ENCODE data around the gene NFATC2IP. TPM values are rescaled to one million over a fixed set of nuclear protein-coding genes. Genes with fewer than 3 reads are reported as not detected.
A peak's percentile ranks its signal among the peaks of the same experiment; 100 is the strongest.

NFATC2IP gene
- 72.3 and 73.0 TPM in 2 replicates for total RNA-seq (2021)
- percentile 85 among the genes with signal in this experiment for Bru-seq, nascent RNA
- percentile 93 among the genes with signal in this experiment for BruChase-seq, experiment 1, labeled RNA remaining after a 2-hour chase
- percentile 94 among the genes with signal in this experiment for BruChase-seq, experiment 2, labeled RNA remaining after a 6-hour chase
- long read RNA-seq, full-length matches to known transcripts = 33 of 59 reads
- long read RNA-seq, partial matches to known transcripts = 10 of 59 reads
- long read RNA-seq, other reads (novel, unspliced or antisense) = 16 of 59 reads

DNA sequence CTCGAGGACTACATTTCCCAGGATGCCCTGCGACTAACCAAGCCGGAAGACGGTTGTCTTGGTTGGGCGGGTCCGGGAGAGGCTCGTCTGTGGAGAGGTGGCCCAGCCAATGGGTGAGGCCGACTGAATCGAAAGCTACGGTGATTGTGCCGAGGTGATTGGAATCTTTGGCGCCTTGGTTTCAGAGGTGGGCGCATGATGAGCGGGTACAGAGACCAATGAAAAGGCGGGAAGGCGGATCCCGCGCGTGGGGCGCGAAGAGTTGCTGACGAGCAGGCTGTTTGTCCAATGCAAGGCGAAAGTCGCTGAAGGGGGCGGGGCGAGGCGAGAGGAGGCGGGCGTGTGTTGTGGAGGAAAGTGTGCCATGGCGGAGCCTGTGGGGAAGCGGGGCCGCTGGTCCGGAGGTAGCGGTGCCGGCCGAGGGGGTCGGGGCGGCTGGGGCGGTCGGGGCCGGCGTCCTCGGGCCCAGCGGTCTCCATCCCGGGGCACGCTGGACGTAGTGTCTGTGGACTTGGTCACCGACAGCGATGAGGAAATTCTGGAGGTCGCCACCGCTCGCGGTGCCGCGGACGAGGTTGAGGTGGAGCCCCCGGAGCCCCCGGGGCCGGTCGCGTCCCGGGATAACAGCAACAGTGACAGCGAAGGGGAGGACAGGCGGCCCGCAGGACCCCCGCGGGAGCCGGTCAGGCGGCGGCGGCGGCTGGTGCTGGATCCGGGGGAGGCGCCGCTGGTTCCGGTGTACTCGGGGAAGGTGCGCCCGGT lies at the start of gene NFATC2IP:
NFATC2IP (plus strand) TSS at position 290 of the 762 bp plus-strand sequence; CDS start at position 365, 75 bp downstream.
- peak; percentile 100 for DNase-seq
- no TSS peak for BruUV-seq (replicated peaks)
- Histone ChIP-seq H3K4me1 (replicated peaks; ENCODE audit: insufficient read depth) (peaks cover 16% of the 10 kb centered on the region), H3K27me3 (ENCODE audit: insufficient read depth, low read depth) (no peaks in the 10 kb centered on the region), H3K4me3 (peak within 1 kb of the TSS; percentile 84), H3K9me2 (ENCODE audit: insufficient read depth) (no peaks in the 10 kb centered on the region), H3F3A (ENCODE audit: insufficient read depth, low read depth) (peaks cover 25% of the 10 kb centered on the region), H2AFZ (peak within 1 kb of the TSS; percentile 92), H3K36me3 (ENCODE audit: low read depth) (peaks cover 23% of the 10 kb centered on the region), H4K20me1 (ENCODE audit: insufficient read depth) (no peaks in the 10 kb centered on the region), H3K4me2 (peak within 1 kb of the TSS; percentile 98), H3K27ac (peak within 1 kb of the TSS; percentile 38; the same call in 1 of the 2 replicates), H3K79me2 (ENCODE audit: low read depth) (peaks cover 22% of the 10 kb centered on the region), H3K9me3 (ENCODE audit: insufficient read depth, low read depth) (no peaks in the 10 kb centered on the region)
- TF ChIP-seq, protein P1, sequence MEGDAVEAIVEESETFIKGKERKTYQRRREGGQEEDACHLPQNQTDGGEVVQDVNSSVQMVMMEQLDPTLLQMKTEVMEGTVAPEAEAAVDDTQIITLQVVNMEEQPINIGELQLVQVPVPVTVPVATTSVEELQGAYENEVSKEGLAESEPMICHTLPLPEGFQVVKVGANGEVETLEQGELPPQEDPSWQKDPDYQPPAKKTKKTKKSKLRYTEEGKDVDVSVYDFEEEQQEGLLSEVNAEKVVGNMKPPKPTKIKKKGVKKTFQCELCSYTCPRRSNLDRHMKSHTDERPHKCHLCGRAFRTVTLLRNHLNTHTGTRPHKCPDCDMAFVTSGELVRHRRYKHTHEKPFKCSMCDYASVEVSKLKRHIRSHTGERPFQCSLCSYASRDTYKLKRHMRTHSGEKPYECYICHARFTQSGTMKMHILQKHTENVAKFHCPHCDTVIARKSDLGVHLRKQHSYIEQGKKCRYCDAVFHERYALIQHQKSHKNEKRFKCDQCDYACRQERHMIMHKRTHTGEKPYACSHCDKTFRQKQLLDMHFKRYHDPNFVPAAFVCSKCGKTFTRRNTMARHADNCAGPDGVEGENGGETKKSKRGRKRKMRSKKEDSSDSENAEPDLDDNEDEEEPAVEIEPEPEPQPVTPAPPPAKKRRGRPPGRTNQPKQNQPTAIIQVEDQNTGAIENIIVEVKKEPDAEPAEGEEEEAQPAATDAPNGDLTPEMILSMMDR (conservative IDR thresholded peaks at IDR 0.05) = no peak
- no peak for TF ChIP-seq EZH2 (IDR thresholded peaks at IDR 0.05; ENCODE audit: low read depth)
- POLR2A ChIA-PET (ENCODE audit: unreplicated experiment) = interaction anchor here (0.5 to 1.0 kb wide), 12 partner anchors 15 to 1115 kb away, joined by 3 to 7 read pairs (median 4); partner anchors contain the start of genes ALDOA, SH2B1, SULT1A2 and TUFM
- intact Hi-C loops (cut with micrococcal nuclease; ENCODE audit: unreplicated experiment) = loop anchor here (1.0 kb wide), 1 partner anchor 127 kb away; no protein-coding TSS in a partner anchor
- CTCF ChIA-PET = interaction anchor here (0.5 to 1.0 kb wide), 3 partner anchors 40 to 1115 kb away, joined by 3 to 10 read pairs (median 3); partner anchors contain the start of gene ALDOA

DNA sequence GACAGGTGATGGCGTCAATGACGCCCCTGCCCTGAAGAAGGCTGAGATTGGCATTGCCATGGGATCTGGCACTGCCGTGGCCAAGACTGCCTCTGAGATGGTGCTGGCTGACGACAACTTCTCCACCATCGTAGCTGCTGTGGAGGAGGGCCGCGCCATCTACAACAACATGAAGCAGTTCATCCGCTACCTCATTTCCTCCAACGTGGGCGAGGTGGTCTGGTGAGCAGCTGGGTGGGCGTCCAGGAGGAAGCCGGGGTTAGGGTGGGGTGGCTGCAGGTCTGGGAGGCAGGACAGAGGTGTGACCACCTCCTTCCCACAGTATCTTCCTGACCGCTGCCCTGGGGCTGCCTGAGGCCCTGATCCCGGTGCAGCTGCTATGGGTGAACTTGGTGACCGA lies 48.9 kb upstream of the NFATC2IP start:
- H3F3A ChIP-seq (ENCODE audit: insufficient read depth, low read depth) = no peaks in the 10 kb centered on the region
- no peaks in the 10 kb centered on the region for H3K4me1 ChIP-seq (replicated peaks; ENCODE audit: insufficient read depth)
- H4K20me1 ChIP-seq (ENCODE audit: insufficient read depth) = no peaks in the 10 kb centered on the region
- DNase-seq = no peak
- H3K4me3 ChIP-seq = no peak overlapping the region
- H3K79me2 ChIP-seq (ENCODE audit: low read depth) = no peaks in the 10 kb centered on the region
- H3K36me3 ChIP-seq (ENCODE audit: low read depth) = no peaks in the 10 kb centered on the region
- no peaks in the 10 kb centered on the region for H3K9me3 ChIP-seq (ENCODE audit: insufficient read depth, low read depth)
- H3K4me2 ChIP-seq = no peak overlapping the region
- no peaks in the 10 kb centered on the region for H3K27me3 ChIP-seq (ENCODE audit: insufficient read depth, low read depth)
- no peak overlapping the region for H2AFZ ChIP-seq
- no peak overlapping the region for H3K27ac ChIP-seq
- CTCF ChIA-PET = no interaction called here
- BruUV-seq (replicated peaks) = no TSS peak
- POLR2A ChIA-PET (ENCODE audit: unreplicated experiment) = no interaction called here
- intact Hi-C loops (cut with micrococcal nuclease; ENCODE audit: unreplicated experiment) = no loop called here
- TF ChIP-seq, protein P1 (conservative IDR thresholded peaks at IDR 0.05) = no peak
- TF ChIP-seq EZH2 (IDR thresholded peaks at IDR 0.05; ENCODE audit: low read depth) = no peak
- no peaks in the 10 kb centered on the region for H3K9me2 ChIP-seq (ENCODE audit: insufficient read depth)

DNA sequence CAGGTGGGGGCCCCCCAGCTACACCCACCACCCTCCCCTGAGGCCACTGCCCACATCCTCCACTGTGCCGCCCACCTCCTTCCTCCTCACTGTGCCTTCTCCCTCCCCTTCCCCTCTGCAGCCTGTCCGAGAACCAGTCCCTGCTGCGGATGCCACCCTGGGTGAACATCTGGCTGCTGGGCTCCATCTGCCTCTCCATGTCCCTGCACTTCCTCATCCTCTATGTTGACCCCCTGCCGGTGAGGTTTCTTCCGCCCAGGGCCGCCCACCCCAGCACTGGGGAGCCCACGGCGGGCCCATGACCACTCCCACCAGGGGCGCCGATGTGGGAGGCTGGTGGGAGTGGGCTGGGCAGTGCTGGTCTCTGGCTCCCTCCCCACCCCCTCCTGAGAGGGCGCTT lies 47.8 kb upstream of the NFATC2IP start:
- H2AFZ ChIP-seq = no peak overlapping the region
- no peaks in the 10 kb centered on the region for H4K20me1 ChIP-seq (ENCODE audit: insufficient read depth)
- no peak for DNase-seq
- TF ChIP-seq, protein P1 (conservative IDR thresholded peaks at IDR 0.05) = no peak
- TF ChIP-seq EZH2 (IDR thresholded peaks at IDR 0.05; ENCODE audit: low read depth) = no peak
- no peaks in the 10 kb centered on the region for H3K79me2 ChIP-seq (ENCODE audit: low read depth)
- no TSS peak for BruUV-seq (replicated peaks)
- H3K9me3 ChIP-seq (ENCODE audit: insufficient read depth, low read depth) = no peaks in the 10 kb centered on the region
- H3K4me1 ChIP-seq (replicated peaks; ENCODE audit: insufficient read depth) = no peaks in the 10 kb centered on the region
- H3K4me3 ChIP-seq = no peak overlapping the region
- no peaks in the 10 kb centered on the region for H3K9me2 ChIP-seq (ENCODE audit: insufficient read depth)
- H3F3A ChIP-seq (ENCODE audit: insufficient read depth, low read depth) = no peaks in the 10 kb centered on the region
- ChIA-PET CTCF (no interaction called here), POLR2A (ENCODE audit: unreplicated experiment) (no interaction called here)
- intact Hi-C loops (cut with micrococcal nuclease; ENCODE audit: unreplicated experiment) = no loop called here
- no peak overlapping the region for H3K27ac ChIP-seq
- no peaks in the 10 kb centered on the region for H3K27me3 ChIP-seq (ENCODE audit: insufficient read depth, low read depth)
- no peak overlapping the region for H3K4me2 ChIP-seq
- H3K36me3 ChIP-seq (ENCODE audit: low read depth) = no peaks in the 10 kb centered on the region
